GM19467 (cell line): ENCODE results near the gene HLCS.

Experiments
- ATAC-seq: cut with Tn5 transposase; IDR thresholded peaks from one replicate; pipeline ENCODE4 v1.9.1; 2021; ENCODE audit warnings: mild to moderate bottlenecking, moderate library complexity; ENCODE audit not compliant: unreplicated experiment

Gene HLCS

GRCh38 chr21:36706951-36707762 is 259.3 kb downstream of the HLCS start:
- no peak for ATAC-seq

- no peak for ATAC-seq
These were observed 260.0 kb downstream of the HLCS start for GRCh38 chr21:36706482-36706852.

- ATAC-seq, result no peak
These were observed 260.6 kb downstream of the HLCS start for GRCh38 chr21:36705679-36706481.

GRCh38 chr21:36704958-36705678 is 261.4 kb downstream of the HLCS start:
- no peak for ATAC-seq

GRCh38 chr21:36704281-36704957 is 262.1 kb downstream of the HLCS start:
- no peak for ATAC-seq

- no peak for ATAC-seq
These were observed 262.7 kb downstream of the HLCS start for GRCh38 chr21:36703626-36704280.

GRCh38 chr21:36703123-36703522 is 263.3 kb downstream of the HLCS start:
- ATAC-seq, result no peak

- no peak for ATAC-seq
These were observed 263.9 kb downstream of the HLCS start for GRCh38 chr21:36702622-36702968.

GRCh38 chr21:36701756-36702621 is 264.5 kb downstream of the HLCS start:
- no peak for ATAC-seq

GRCh38 chr21:36700971-36701755 is 265.3 kb downstream of the HLCS start:
- no peak for ATAC-seq
